Skin of body (tissue), 3 donors: Measurements from ENCODE around the gene CDRT15L2. TPM values are rescaled to one million over a fixed set of nuclear protein-coding genes. Genes with fewer than 3 reads are reported as not detected.
"Not testable (repeated sequence)": the region's sequence is repeated elsewhere in the genome, so short reads cannot be mapped to it uniquely, and the experiment has no call there.

Experiments
- DNase-seq: peaks from one replicate; lab custom pipeline; 2025; lab: John Stamatoyannopoulos, UW
- small RNA-seq: library from RNA; depleted of rRNA; stranded (forward); fragments of <200 nt; gene quantifications from one replicate; pipeline ENCODE3, GENCODE V24; 2014; ENCODE audit warnings: low replicate concordance
- total RNA-seq: library from RNA; depleted of rRNA; stranded (reverse); fragments of >200 nt; gene quantifications from one replicate; pipeline ENCODE4 v1.2.3, GENCODE V29; 2014

CDRT15L2 gene
- total RNA-seq, 1 donor from 2014 or later: not detected

DNA sequence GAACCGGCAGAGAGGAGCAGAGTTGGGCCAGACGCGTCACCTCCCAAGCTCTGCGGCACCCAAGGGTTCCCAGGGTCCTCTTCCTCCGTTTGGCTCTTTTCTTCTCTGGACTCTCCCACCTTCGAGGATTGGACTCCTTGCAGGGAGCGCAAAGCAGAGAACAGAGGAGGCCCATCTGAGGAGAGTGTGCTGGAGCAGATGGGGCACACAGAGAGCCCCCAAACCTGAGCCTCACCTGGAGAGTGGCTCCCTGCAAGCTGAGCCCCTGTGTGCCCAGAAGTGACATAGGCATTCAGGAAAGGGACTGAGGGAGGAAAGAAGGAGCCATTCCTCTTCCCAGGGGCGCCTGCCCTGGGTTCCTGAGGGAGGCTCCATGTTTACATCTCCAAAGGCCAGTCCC is 6.3 kb upstream of the CDRT15L2 start:
- DNase-seq: not testable (repeated sequence)

DNA sequence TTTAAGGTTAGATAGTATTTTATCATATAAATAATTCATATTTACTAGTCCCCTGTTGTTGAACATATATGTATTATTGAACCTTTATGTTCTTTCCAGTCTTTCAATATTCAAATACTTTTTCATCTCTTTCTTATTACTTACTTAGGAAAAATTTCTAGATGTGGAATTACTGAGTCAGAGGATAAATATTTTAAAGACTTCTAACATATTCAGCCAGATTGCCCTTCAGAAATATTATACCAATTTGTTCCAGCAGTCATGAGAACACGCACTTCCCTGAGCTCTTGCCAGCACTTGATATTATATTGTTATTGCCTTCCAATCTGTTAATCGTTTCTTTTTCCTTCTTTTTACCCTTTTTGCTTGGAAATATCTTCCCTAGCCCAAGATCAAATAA is 4.5 kb upstream of the CDRT15L2 start:
- DNase-seq: not testable (repeated sequence)

DNA sequence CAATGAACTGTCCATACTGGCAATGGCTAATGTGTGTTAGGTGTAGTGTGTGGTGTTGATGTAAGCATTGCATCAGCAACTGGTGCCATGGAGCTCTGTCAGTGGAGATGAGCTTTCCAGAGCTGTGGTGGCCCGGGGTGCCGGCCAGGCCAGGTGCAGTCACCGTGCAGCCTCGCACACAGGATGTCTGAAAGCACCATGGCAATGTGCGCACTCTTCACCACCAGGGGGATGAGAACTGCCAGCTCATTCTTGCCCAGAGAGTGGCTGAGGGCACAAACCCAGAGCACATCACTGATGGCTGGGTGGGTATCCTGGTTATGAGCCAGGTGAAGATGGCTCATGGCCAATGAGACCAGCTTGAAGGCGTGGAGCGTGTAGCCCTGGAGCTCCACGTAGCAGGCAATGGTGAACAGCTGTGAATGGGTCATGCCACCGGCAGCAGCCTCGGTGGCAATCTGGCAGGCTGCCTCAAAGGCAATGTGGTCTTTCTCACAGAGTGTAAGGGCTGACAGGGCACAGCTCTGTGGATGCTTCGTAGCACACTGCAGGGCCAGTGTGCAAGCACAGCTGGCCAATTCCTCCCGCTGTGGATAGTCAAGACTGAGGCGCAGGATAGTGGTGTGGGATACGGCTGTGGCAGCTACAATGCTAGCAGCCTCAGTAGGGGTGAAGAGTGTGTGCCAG is 4.5 kb downstream of the CDRT15L2 start:
- DNase-seq: not testable (repeated sequence)

DNA sequence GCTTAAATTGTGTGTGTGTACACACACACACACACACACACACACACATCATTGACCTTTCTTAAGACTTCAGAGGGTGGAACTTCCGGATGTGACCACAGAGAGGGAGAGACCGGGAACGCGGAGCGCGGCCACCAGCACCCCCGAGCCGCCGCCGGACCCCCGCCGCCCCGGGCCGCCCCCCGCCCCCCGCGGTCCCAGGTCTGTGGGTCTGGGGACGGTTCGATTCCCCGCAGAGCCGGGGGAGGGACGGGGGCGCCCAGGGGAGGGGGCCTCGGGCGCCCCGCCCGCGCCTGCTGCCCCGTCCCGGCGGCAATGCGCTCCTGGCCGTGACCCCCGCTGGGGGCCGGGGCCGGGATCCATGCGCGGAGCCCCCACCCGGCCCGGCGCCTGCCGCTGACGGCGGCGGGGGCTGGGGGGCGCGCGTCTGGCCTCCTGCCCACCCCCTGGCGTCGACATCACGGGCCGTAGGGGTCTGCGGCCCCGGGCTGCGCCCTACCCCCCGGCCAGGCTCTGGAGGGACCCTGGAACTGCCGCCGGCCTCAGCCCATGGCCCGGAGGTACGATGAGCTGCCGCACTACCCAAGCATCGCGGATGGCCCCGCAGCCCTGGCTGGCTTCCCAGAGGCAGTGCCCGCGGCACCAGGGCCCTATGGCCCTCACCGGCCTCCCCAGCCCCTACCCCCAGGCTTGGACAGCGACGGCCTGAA is 9.4 kb downstream of the CDRT15L2 start:
- not testable (repeated sequence) for DNase-seq

DNA sequence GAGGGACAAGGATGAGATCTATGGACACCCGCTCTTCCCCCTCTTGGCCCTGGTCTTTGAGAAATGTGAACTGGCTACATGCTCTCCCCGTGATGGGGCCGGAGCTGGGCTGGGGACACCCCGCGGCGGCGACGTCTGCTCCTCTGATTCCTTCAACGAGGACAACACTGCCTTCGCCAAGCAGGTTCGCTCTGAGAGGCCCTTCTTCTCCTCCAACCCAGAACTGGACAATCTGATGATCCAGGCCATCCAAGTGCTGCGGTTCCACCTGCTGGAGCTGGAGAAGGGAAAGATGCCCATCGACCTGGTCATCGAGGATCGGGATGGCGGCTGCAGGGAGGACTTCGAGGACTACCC is 9.9 kb downstream of the CDRT15L2 start:
- not testable (repeated sequence) for DNase-seq

DNA sequence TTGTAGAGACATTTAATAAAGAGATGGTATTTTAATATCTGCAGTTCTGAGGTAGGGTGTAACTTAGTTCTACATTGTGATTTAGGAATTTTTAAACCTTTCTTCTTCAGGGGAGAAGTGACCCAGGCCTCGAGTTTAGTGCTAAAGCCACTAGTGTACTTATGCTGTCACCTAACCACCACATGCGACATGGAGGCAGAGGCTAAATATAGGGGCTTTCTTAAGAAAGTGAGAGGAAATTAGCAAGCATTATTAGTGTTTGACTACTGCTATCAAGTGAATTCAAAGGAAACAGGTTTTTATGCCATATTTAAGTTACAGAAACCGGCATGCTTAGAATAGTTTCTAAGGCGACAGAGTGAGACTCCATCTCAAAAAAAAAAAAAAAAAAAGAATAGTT is 11.5 kb downstream of the CDRT15L2 start:
- not testable (repeated sequence) for DNase-seq

DNA sequence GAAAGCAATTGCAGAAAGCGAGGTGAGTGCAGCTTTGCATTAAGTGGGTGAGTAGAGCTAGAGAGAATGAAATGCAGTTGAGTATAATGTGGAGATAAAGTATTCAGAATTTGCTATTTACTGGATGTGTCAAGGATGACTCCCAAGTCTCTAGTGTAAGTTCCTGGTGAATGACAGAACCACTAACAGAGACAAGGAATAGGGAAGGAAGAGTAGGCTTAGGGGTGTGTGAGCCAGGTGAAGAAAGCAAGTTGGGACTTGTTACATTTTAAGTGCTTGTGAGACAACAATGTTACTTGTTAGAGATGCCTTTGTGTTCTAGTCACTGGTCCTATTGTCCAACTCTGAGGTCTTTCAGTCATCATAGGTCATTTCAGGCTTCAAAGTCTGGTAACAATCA is 26.0 kb downstream of the CDRT15L2 start:
- not testable (repeated sequence) for DNase-seq

DNA sequence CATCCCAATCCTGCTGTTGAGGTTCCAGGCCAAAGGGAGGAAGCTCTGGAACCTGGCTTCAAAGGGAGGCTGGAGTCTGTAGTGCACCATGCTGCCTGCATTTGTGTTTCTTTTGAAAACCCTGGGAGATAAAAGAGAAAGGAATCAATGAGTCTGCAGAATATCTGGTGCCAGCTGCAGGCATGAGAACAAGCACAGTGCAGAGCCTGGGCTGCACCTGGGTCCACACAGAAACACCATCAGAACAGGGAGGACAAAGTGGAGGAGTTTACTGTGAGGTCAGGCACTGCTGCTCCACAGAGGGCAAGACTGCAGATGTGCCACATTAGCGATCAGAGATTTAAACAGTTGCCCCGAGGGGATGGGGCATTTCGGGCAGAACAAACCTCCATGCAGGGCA is 30.0 kb downstream of the CDRT15L2 start:
- DNase-seq: not testable (repeated sequence)

DNA sequence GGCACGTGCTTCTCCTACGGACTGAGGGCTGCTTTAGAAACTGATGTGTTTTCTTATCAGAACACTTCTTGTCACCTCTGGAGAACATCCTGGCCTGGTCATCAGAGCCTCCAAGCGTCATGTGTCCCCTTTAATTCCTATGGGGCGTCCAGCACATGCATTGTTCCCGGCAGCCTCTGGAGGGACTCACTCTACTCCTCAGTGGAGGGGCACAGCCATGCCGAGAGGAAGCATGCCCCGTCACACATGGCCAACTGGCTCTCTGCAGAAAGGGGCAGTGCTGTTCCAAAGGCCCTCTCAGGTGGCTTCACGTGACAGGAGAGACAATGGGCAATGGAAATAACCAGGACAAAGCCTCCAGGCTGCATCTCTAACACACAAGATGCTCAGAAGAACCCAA is 31.8 kb downstream of the CDRT15L2 start:
- DNase-seq: no peak

DNA sequence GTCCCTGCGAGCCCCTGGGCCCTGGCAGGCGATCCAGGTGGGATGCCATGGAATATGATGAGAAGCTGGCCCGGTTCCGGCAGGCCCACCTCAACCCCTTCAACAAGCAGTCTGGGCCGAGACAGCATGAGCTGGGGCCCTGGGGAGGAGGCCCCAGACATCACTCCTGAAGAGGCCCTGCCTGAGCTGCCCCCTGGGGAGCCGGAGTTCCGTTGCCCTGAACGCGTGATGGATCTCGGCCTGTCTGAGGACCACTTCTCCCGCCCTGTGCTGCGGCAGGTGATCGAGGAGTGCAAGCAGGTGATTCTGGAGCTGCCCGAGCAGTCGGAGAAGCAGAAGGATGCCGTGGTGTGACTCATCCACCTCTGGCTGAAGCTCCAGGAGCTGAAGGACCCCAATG is 33.1 kb downstream of the CDRT15L2 start:
- DNase-seq: no peak

DNA sequence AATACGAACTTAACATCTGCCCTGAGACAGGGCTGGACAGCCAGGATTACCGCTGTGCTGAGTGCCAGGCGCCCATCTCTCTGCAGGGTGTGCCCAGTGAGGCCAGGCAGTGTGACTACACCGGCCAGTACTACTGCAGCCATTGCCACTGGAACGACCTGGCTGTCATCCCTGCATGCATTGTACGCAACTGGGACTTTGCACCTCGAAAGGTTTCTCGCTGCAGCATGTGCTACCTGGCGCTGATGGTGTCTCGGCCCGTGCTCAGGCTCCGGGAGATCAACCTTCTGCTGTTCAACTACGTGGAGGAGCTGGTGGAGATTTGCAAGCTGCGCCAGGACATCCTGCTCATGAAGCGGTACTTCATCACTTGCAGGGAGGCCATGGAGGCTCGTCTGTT is 33.7 kb downstream of the CDRT15L2 start:
- DNase-seq: no peak

DNA sequence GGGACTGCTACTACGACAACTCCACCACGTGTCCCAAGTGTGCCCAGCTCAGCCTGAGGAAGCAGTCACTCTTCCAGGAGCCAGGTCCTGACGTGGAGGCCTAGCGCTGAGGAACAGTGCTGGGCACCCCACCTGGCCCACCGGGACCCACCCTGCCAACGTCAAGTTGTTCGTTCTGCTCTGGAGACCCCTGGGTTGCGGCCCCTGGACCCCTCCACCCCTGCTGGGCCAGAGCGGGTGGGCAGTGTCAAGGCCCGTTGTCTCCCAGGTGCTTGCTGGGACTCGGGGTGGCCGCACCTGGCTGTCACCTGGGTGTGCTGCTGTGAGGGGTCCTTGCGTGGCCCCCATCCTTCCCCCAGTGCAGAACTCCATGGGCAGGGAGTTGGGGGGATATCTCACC is 34.4 kb downstream of the CDRT15L2 start:
- no peak for DNase-seq

DNA sequence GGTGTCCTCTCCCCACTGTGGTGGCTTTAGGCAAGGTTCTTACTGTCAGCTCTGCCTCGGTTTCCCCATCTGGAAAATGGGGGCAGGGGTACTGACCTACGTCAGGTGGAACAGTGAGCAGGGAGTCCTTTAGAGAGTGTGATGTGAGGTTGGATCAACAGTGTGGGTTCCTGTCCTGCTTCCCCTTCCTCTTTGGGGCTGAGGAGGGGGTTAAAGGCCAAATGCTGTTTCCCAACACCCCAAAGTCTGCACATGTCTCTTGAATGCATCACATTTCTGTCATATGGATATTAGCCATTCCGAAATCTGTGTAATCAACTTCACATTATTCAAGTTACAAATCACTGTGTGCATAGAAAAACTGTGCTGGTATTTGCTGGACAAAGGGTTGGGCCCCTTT is 35.9 kb downstream of the CDRT15L2 start:
- not testable (repeated sequence) for DNase-seq

Small RNA genes within 50 kb of the gene (small RNA-seq; reads per million reads assigned to genes)
- gene AC015818.1 (not detected), gene AC087499.1 (not detected), gene AC087499.3 (not detected)

Other genes with a start within 250 kb of the CDRT15L2 start
- gene LGALS9B, start 112.2 kb upstream of the CDRT15L2 start, total RNA-seq: 1.2 TPM